Left cardiac atrium (tissue), 4 donors: ENCODE data around the gene WDR76. TPM values are rescaled to one million over a fixed set of nuclear protein-coding genes. Genes with fewer than 3 reads are reported as not detected.

Experiments used
- ATAC-seq, 2 donors: fragments of 200-7000 bp; cut with Tn5 transposase; one replicate each; pipeline ENCODE4 v1.9.1; 2020; ENCODE audit warnings: mild to moderate bottlenecking in 2 of 2, moderate library complexity in 2 of 2
- DNase-seq: peaks from one replicate; pipeline ENCODE4 v3.0.0-alpha.2; 2020
- intact Hi-C, 2 donors: fragments of 100-400 bp; cut with DNase I; formaldehyde crosslinking; loops; one replicate each; pipeline versions ENCODE4 v1.14.1 to v1.15.1; 2022 to 2023
- total RNA-seq, 2 donors: library from RNA; stranded (reverse); fragmentation: NEBNext Ultra II Directional; extraction: Animal tissue kit (Norgen Biotek cat#: 25700); gene quantifications; one replicate each; pipeline ENCODE4 v1.2.1, GENCODE V29; 2021
- donor health status: DM: no; HTN: yes; CAD: no.
- donor health status: DM: no; HTN: yes; CAD: no; lungs with severe emphysema.
- donor health status: DM: yes; HTN: yes; CAD: no.
- donor health status: Dilated cardiomyopathy.

Gene WDR76
- total RNA-seq, 2 donors from 2014 or later, result 1.5 to 4.3 TPM

DNA sequence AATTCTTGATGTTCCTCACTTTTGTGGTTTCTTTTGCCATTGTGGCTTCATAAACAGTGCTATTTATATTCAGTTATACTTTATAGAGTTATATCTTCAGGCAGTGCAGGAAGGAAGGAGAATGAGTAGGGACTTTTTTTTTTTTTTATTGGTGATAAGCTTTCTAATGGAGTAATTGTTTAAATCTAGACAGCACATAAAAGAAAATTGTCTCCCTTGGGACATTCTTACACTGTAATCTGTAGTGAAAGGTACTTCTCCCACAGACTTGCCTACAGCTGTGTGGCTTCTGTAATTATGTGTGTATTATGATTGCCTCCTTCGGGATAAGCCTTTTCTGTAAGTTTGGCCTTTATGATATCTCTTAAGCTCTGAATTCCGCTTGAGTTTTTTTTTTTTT is 41.6 kb downstream of the WDR76 start:
- intact Hi-C loops, result no loop called here
- ATAC-seq (no peak), DNase-seq (no peak)

DNA sequence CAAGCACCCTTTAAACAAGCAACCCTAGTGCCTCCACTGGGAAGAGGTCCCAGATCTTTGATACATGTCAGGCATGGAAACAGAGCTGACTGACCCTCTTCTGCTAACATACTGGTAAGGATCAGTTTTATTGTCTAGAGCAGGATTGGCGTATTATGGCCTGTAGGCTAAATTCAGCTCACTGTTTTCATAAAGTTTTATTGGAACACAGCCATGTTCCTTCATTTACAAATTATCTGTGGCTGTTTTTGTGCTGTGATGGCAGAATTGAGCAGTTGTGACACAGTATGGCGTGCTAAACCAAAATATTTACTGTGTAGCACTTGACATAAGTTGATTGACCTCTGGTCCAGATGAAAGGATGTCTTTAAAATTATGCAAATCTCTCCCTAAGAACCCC is 45.0 kb downstream of the WDR76 start:
- ATAC-seq (no peak), DNase-seq (no peak)
- intact Hi-C loops, result loop anchor here in 1 of 2 donors (10.0 kb wide), 2 partner anchors 193 to 343 kb away; no protein-coding TSS in a partner anchor

DNA sequence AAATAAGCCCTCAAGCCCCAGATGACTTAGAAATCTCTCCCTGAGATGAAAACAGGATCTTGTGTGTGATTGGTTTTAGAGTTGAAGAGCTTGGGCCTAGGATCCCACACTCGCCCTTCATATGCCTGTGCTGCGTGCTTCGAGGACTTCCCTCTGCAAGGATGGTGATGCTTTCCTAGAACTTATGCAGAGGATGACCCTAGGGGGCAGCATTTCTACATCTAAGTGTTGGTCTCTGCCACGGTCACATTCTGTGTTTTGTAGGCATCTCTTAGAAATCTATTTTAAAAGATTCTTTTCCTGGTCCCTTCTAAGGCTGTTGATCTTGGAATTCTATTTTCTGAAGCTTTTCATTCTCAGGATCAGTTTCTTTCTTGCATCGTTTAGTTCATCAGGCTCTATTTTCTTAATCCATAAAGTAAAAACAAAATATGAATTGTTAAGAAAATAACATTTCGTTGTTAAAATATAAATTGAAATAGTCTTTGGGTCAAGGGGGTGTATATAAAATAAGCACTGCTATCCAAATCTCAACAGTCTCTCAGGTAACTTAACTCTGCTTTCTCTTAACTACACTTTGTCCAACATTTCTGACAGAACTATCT is 45.7 kb downstream of the WDR76 start:
- intact Hi-C loops, result loop anchor here in 1 of 2 donors (10.0 kb wide), 2 partner anchors 192 to 342 kb away; no protein-coding TSS in a partner anchor
- peak; percentile 82 for ATAC-seq
- DNase-seq, result peak; percentile 46

DNA sequence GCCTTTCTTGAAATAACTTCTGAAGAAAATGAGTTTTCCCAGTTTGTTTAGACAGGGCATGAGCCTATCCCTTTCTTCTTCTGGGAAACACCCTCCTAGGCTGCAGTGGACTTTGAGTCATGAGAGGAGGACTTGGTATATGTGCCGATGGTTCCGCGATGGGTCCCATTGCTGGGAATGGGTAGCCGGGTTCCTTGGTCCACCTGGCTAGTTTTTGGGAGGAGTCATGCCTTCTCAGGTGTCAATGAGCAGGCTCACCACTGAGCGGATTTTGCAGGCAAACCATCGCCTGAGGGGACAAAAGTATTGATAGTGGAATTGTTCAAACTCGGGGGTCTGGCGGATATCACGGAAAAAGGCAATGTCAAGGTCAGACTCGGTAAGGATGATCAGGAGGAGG is 46.8 kb downstream of the WDR76 start:
- no peak for ATAC-seq
- DNase-seq, result no peak
- intact Hi-C loops, result loop anchor here in 1 of 2 donors (10.0 kb wide), 2 partner anchors 191 to 341 kb away; no protein-coding TSS in a partner anchor

DNA sequence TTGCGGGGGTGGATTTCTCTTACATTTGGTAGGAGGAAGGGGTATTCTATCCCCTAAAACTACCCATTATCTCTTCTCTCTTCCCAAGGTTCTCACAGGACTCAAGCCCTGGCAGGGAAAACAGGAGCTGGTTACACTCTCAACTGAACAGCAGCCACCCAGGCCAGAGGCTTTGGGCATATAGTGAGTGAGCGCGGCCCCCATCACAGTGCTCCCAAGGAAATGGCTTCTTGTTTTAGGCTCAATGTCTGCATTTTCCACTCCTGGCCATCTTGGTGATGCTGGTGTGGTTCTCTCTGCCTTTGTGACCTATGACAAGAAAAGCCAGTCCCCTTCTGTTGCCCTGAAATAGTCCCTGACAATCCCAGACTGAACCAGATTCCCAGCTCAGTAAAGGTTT is 50.1 kb downstream of the WDR76 start:
- ATAC-seq (no peak), DNase-seq (no peak)
- intact Hi-C loops, result loop anchor here in 1 of 2 donors (10.0 kb wide), 2 partner anchors 188 to 338 kb away; no protein-coding TSS in a partner anchor

DNA sequence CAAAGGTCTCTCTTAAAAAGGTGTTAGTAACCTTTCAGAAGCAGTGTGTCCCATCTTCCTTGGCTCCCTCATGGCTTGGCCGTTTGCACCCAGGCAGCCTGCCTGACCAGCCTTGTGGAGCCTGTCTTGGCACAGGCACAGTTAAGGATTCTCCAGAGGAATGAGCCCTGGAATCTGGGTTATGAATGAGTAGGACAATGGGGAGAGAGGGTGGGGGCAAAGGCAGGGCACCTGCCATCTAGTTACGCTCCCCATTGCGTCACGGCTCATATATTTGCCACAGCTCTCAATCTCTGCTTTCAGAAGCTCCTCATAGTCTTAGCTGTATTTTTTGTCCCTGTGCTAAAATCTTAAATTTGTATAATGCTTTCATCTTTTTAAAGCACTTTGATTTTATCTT is 50.6 kb downstream of the WDR76 start:
- no peak for DNase-seq
- peak in 1 of 2 donors; percentile 5 for ATAC-seq
- intact Hi-C loops, result loop anchor here in 1 of 2 donors (10.0 kb wide), 2 partner anchors 187 to 337 kb away; no protein-coding TSS in a partner anchor

DNA sequence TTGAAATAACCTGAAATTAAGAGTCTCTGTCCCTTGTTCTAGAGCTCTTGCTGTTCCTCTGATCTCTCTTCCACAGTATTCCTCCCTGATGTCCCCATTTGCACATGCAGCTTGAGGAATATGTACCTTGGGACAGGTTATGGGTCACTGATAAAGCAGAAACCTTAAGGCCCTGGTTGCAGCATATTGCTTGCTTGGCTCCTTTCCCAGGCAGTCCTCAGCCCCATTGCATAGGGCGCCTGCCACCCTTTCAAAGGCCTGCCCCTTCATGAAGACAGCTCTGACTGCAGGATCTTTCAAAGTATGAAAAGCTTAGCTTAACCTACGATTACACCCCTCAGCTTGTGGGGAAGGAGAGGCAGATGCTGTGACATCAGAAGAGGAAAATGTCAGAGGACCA is 51.6 kb downstream of the WDR76 start:
- intact Hi-C loops, result loop anchor here in 1 of 2 donors (10.0 kb wide), 2 partner anchors 186 to 336 kb away; no protein-coding TSS in a partner anchor
- DNase-seq (no peak), ATAC-seq (no peak)

DNA sequence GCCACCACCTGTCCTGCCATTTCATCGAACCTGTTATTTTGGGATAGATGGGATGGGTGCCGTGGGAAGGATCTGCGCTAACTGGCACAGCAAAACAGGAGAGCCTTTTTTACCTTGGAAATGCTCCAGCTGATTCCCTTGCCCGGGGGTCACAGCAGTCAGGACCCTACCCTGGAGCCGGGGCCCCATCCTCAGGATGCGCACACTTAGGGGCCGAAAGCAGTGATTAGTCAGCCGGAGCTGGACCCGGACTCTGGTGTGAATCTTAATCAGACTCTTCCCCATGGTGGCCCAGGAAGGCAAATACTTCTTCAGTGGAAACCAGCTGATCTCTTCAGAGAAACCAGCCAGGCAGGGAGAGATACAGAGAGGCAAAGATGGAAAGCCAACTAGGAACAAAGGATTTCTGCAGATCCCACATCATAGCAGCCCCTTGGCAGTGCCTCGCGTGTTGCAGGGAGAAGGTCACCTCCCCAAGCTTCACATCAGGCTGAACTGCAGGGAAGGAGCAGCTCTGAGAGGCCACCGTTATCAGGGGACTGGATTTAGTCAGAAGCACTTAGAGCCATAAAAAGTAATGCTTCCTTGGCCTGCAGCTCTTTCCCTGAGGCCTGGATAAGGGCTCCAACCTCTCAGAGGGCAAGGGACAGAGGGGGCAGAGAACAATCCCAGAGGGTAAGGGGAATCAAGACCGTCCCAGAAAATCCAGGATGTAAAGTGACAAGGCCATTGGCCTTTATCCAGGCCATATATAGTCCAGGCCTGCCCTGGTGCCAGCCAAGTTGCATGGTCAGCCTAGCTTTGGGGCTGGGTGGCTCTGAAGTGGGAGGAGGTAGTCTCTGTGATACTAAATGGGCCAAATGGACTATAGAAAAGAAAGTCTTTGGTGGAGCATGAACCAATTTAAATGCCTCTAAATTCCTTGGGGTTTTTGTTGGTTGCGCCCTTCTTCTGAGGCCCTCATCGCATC is 52.9 kb downstream of the WDR76 start:
- DNase-seq (no peak), ATAC-seq (peak; percentile 79 to 88)
- intact Hi-C loops, result loop anchor here in 1 of 2 donors (10.0 kb wide), 2 partner anchors 185 to 335 kb away; no protein-coding TSS in a partner anchor

DNA sequence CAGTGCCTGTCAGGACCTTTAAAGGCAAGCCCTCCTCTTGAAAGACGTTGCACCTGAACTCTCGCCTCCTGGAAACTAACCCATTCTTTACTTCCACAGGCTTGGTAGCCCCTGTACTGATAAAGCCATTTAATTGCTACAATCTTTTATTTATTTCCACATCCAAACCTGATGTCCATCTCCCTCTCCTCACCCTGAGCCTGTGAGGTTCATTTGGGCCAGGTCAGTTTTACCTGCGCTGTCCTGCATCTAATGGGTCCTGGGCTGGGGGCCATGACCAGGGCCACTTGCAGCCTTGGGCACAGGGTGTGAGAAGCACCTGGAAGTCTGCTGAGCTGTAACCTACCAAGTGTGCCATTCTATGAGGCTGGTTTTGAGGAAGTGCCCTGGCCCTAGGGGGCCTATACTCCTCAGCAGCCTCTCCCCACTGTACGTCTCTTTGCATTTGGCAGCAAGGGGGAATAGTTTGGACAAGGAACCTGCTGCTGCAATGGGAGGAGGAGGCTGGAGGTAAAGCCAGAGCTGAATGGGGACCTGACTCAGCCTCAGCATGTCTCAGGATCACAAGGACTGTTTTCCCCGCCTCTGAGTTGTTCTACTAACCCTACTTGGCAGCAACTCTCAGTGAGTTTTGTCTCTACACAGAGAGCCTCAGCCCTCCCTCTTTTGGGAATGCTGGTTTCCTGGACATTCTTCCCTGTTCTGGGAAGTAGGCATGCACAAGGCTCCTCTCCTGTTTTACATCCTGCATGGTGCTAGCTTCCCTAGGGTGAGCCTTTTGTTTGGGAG is 53.8 kb downstream of the WDR76 start:
- ATAC-seq, result peak; percentile 24 to 67
- DNase-seq, result no peak
- intact Hi-C loops, result no loop called here

DNA sequence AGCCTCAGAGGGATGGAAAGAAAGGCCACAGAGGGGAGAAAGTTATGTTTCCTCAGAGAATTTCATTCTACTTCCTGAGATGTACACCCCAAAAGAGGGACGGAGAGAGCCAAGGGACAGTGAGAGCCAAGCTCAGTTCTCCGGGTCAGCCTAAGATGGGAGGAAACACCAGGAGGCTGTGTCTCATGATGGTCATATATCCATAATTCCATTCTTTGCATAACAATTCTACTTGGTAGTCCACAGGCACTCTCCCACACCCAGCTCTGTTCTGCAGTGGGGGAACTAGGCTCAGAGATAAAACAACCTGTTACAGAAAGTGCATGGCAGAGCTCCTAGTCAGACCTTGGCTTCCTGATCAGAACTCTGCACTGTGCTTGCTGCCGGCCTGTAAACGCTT is 54.4 kb downstream of the WDR76 start:
- intact Hi-C loops, result no loop called here
- ATAC-seq (peak in 1 of 2 donors; percentile 27), DNase-seq (no peak)

DNA sequence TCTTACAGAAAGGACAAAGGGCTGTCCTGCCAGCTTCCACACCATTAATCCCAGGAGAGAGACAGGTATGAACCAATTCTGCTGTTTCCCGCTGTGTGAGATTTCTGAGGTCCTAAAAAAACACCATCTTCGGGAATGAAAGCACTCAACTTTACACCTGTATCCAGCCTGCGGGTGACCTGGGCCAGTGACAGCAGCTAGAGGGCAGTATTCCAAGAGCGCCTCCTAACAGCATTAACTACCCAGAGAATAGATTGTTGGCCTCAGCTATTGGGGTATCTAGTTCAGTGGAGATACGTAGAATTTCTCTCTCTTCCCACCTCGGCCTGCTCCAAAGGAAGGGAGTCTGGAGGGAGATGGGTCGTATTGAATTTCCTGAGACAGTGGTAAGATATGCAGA is 55.1 kb downstream of the WDR76 start:
- intact Hi-C loops, result no loop called here
- ATAC-seq (no peak), DNase-seq (no peak)

DNA sequence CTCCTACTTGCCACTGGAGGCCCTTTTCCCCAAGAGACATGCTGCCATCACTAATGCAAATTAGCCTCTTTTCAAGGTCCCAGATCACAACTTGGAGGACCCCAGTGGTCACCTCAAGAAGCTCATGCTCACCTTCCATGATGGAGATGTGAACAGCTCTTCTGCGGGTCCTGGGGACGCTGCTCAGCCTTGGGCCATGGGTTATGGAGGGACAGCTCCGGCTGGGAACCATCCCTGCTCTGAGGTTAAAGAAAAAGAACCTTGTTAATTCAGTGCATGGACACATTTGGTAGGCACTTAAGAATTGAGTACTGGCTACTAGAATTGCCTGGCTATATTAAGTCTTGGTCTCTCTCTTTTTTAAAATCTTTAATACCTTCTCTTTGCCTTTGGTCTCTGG is 56.8 kb downstream of the WDR76 start:
- DNase-seq, result no peak
- intact Hi-C loops, result no loop called here
- ATAC-seq, result no peak

DNA sequence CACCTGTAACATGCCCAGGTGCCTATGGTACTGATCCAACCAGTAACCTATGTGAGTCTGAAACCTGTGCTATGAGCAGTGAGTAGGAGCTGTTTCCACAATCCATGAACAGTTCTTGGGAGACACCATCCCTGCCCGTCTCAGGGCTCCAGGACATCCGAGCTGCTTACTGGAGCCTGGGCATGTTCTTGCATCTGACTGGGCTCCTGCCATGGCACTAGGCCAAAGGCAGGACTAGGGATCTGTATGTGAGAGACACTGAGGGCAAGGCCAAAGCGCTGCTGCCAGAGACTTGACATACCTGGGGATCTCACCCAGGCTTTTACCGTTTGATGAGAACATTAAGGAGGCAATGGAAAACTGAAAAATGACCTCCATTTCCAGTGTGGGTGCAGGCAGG is 59.8 kb downstream of the WDR76 start:
- peak in 1 of 2 donors; percentile 45 for ATAC-seq
- intact Hi-C loops, result no loop called here
- no peak for DNase-seq

DNA sequence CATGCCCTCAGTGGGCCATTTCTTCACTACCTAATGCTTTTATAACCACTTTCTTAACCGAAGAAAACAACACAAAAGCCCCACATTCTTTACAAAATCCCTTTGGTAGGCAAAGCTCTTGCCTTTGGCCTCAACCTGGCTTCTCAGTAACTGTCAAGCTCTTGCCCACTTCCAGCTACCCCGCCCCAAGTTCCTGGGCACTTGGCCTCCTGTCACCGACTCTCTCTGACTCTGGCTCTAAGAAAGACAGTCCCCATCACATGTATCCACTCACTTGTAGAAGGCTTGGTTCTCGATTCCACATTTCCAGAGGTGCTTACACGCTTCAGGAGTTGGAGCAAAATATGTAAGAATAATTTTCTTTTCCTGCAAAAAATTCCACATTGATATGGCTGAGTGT is 61.1 kb downstream of the WDR76 start:
- no peak for ATAC-seq
- no peak for DNase-seq
- intact Hi-C loops, result no loop called here

DNA sequence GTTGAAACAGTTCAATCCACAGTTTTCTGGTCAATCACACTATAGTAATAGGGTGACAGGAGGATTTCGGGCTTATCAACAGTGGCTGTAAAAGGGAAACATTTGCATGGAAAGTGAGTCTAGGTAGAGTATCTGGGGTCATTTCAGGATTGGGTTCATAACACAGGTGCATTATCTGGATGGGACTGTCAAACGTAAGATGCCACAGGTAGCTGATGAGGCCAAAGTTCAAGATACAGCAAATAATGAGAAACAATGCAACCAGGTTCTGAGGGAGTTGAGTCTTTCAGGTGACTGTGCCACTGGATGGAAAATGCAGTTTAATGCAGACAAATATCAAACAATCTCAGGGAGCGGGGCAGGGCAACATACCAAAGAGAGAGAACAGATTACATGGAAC is 62.2 kb downstream of the WDR76 start:
- ATAC-seq (no peak), DNase-seq (no peak)
- intact Hi-C loops, result no loop called here

DNA sequence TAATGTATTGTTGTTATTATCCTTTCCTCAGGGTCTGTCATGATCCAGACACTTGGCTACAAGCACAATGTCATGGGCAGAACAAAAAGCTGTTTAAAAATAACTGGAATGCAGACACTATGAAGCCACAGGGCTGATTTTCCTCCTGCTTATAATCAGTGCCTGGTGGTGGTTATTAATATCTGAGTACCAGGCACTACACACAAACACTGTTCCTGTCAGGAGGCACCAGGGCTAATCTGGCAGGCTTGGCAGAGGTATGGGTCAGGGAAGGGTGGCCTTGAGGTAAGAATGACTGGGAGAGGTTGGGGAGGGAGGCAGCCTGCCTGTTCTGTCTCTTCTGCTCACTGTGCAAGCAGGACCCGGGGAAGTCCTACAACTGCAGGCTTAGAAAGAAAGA is 67.2 kb downstream of the WDR76 start:
- DNase-seq (peak; percentile 42), ATAC-seq (peak; percentile 89 to 92)
- intact Hi-C loops, result no loop called here

DNA sequence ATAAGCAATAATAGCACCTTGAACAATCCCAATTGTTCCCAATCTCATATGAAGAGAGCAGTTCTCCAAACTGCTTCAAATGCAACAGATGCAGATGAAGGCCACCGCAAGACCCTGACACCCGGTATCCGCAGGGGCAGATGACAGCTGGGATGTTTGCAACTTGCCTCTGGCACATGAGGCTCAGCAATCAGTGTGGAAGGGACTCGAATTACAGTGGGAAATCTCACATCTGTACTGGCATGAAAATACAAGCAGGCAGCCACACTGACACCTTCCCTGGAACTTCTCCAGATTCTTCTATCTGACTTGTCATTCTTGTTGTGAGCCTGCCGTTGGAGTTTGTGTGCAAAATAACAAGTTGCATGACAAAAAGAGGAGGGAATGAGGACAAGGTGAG is 68.8 kb downstream of the WDR76 start:
- intact Hi-C loops, result no loop called here
- ATAC-seq (peak in 1 of 2 donors; percentile 27), DNase-seq (no peak)

DNA sequence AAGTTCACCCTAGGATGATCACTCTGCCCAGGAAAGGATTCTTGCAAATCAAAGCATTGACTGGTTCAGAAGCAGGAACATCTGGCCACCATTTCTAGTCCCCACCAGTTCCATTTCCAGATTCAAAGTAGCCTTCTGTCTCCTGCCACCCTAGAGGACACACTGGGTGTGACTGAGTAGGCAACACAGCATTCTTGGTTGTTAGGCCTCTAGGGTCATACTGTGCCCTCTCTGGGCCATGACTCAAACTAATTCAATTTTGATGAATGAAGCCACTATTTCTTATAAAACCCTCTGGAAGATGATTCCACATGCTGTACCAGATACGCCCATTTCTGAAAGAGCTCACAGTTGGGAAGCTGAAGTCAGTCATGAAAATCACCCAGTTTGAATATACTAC is 69.7 kb downstream of the WDR76 start:
- intact Hi-C loops, result no loop called here
- DNase-seq, result no peak
- no peak for ATAC-seq

DNA sequence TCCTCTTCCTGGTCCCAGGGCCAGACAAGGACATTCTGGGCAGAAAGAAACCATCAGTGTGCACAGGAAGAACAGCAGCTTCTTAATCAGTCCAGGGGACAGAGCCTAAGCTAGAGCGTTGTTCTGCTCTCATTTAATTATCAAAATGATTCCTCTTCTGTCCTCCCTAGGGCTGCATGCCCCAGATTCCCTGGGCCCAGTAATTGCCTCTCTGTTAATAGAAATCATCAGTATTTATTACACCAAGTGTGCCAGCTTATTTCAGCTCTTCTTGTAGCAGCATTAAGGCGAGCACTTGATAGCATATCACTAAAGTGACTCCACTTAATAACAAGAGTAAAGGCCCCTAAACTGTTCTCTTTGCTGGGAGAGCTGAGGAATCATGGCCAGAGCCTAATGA is 72.1 kb downstream of the WDR76 start:
- ATAC-seq (no peak), DNase-seq (no peak)
- intact Hi-C loops, result no loop called here
